Measurements from ENCODE around the gene DSE. TPM values are rescaled to one million over a fixed set of nuclear protein-coding genes. Genes with fewer than 3 reads are reported as not detected.

The DSE gene
- polyA plus RNA-seq, 2 of the 4 experiments (the other 2 are of a cell fraction), result 20.2 to 22.7 TPM

GRCh38 chr6:116392132-116393013 lies 21.6 kb downstream of the DSE start:
- H3K27ac ChIP-seq, result no peak overlapping the region
- H3K4me2 ChIP-seq, result no peak overlapping the region
- CTCF ChIA-PET, result interaction anchor here (0.9 to 1.1 kb wide), 2 partner anchors 10 to 18 kb away, joined by 3 to 4 read pairs; no protein-coding TSS in a partner anchor
- no peak for FAIRE-seq
- H3K9me3 ChIP-seq, result no peaks in the 10 kb centered on the region
- POLR2A ChIA-PET, result no interaction called here
- peaks cover 11% of the 10 kb centered on the region for H3K4me1 ChIP-seq
- no peak for DNase-seq (ENCODE audit: low read depth in 1 of 2, low spot score in 1 of 2)
- no peak overlapping the region for H3K4me3 ChIP-seq
- no peak for ATAC-seq
- WGBS (ENCODE audit: missing lambda C conversion rate), result 96% methylated on average over 10 of the region's 10 CpGs
- TF ChIP-seq HOXA7 (CRISPR knock-in tag; IDR thresholded peaks at IDR 0.05), result no peak
- TF ChIP-seq MAFK (IDR thresholded peaks at IDR 0.05; ENCODE audit: partially characterized antibody), result peak; percentile 19

GRCh38 chr6:116393430-116393829 lies 22.7 kb downstream of the DSE start:
- TF ChIP-seq, protein P1, sequence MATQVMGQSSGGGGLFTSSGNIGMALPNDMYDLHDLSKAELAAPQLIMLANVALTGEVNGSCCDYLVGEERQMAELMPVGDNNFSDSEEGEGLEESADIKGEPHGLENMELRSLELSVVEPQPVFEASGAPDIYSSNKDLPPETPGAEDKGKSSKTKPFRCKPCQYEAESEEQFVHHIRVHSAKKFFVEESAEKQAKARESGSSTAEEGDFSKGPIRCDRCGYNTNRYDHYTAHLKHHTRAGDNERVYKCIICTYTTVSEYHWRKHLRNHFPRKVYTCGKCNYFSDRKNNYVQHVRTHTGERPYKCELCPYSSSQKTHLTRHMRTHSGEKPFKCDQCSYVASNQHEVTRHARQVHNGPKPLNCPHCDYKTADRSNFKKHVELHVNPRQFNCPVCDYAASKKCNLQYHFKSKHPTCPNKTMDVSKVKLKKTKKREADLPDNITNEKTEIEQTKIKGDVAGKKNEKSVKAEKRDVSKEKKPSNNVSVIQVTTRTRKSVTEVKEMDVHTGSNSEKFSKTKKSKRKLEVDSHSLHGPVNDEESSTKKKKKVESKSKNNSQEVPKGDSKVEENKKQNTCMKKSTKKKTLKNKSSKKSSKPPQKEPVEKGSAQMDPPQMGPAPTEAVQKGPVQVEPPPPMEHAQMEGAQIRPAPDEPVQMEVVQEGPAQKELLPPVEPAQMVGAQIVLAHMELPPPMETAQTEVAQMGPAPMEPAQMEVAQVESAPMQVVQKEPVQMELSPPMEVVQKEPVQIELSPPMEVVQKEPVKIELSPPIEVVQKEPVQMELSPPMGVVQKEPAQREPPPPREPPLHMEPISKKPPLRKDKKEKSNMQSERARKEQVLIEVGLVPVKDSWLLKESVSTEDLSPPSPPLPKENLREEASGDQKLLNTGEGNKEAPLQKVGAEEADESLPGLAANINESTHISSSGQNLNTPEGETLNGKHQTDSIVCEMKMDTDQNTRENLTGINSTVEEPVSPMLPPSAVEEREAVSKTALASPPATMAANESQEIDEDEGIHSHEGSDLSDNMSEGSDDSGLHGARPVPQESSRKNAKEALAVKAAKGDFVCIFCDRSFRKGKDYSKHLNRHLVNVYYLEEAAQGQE (IDR thresholded peaks at IDR 0.05), result no peak
- TF ChIP-seq CBX2 (IDR thresholded peaks at IDR 0.05; ENCODE audit: borderline replicate concordance, low read depth), result no peak
- no peak for TF ChIP-seq RNF2 (IDR thresholded peaks at IDR 0.05; ENCODE audit: borderline replicate concordance, low read depth)
- TF ChIP-seq MYC (IDR thresholded peaks at IDR 0.05; ENCODE audit: borderline replicate concordance, low read length), result no peak
- no peak for TF ChIP-seq JUN (IDR thresholded peaks at IDR 0.05)
- TF ChIP-seq RARB (CRISPR knock-in tag; IDR thresholded peaks at IDR 0.05), result no peak
- no peak for TF ChIP-seq PBX3 (IDR thresholded peaks at IDR 0.05)
- no peak for TF ChIP-seq NPAS2 (CRISPR knock-in tag; IDR thresholded peaks at IDR 0.05; ENCODE audit: borderline replicate concordance)
- no peak for TF ChIP-seq CBX8 (IDR thresholded peaks at IDR 0.05)
- no peak for TF ChIP-seq HOXB13 (CRISPR knock-in tag; IDR thresholded peaks at IDR 0.05; ENCODE audit: low read depth)
- TF ChIP-seq, protein P2, sequence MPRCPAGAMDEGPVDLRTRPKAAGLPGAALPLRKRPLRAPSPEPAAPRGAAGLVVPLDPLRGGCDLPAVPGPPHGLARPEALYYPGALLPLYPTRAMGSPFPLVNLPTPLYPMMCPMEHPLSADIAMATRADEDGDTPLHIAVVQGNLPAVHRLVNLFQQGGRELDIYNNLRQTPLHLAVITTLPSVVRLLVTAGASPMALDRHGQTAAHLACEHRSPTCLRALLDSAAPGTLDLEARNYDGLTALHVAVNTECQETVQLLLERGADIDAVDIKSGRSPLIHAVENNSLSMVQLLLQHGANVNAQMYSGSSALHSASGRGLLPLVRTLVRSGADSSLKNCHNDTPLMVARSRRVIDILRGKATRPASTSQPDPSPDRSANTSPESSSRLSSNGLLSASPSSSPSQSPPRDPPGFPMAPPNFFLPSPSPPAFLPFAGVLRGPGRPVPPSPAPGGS (IDR thresholded peaks at IDR 0.05), result no peak
- TF ChIP-seq KDM1A (IDR thresholded peaks at IDR 0.05; ENCODE audit: low read depth), result no peak
- no peak for TF ChIP-seq HOXB5 (CRISPR knock-in tag; IDR thresholded peaks at IDR 0.05)
- TF ChIP-seq, protein P3, sequence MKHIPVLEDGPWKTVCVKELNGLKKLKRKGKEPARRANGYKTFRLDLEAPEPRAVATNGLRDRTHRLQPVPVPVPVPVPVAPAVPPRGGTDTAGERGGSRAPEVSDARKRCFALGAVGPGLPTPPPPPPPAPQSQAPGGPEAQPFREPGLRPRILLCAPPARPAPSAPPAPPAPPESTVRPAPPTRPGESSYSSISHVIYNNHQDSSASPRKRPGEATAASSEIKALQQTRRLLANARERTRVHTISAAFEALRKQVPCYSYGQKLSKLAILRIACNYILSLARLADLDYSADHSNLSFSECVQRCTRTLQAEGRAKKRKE (CRISPR knock-in tag; IDR thresholded peaks at IDR 0.05; ENCODE audit: low read depth), result no peak
- WGBS (ENCODE audit: missing lambda C conversion rate), result 24% methylated on average over 1 of the region's 1 CpG
- peaks cover 11% of the 10 kb centered on the region for H3K4me1 ChIP-seq
- H3K4me3 ChIP-seq, result no peak overlapping the region
- POLR2A ChIA-PET, result no interaction called here
- no peaks in the 10 kb centered on the region for H3K9me3 ChIP-seq
- CTCF ChIA-PET, result interaction anchor here (0.9 to 1.1 kb wide), 2 partner anchors 9 to 19 kb away, joined by 3 to 4 read pairs; no protein-coding TSS in a partner anchor
- ATAC-seq (peak; percentile 27 to 50; a peak in 2 of 6 replicates), DNase-seq (ENCODE audit: low read depth in 1 of 2, low spot score in 1 of 2) (peak in 1 of 2 experiments; percentile 12), FAIRE-seq (no peak)
- H3K27ac ChIP-seq, result no peak overlapping the region
- no peak overlapping the region for H3K4me2 ChIP-seq
